HCT116 (cell line): ENCODE results near the gene SMTNL1. TPM values are rescaled to one million over a fixed set of nuclear protein-coding genes. Genes with fewer than 3 reads are reported as not detected.

Source experiments
- ATAC-seq: fragments of 200-7000 bp; cut with Tn5 transposase; 2 replicates; pipeline ENCODE4 v1.9.1; 2020; ENCODE audit warnings: mild to moderate bottlenecking, moderate library complexity
- BruUV-seq: library from RNA; stranded (reverse); fragments of 400-500 nt; replicated peaks from 2 replicates; lab custom pipeline; 2021; lab: Mats Ljungman, UMichigan
- CTCF ChIA-PET: fragments of 300-600 bp; sonication (Branson Sonifier 250); formaldehyde crosslinking; loops from one replicate; lab custom pipeline; 2021; ENCODE audit warnings: antibody characterized with exemption; lab: Charles Lee
- POLR2A ChIA-PET: fragments of 300-600, 350-600 bp; sonication (Branson Sonifier 250); formaldehyde crosslinking; loops from one replicate; lab custom pipeline; 2021; ENCODE audit warnings: antibody characterized with exemption; lab: Charles Lee
- RAD21 ChIA-PET, 2 experiments: fragments of 300-600 bp; sonication (Branson Sonifier 250); formaldehyde crosslinking; loops; one replicate each; lab custom pipeline; 2023; ENCODE audit warnings: low total read pairs in 2 of 2; ENCODE audit not compliant: uncharacterized antibody in 2 of 2, unreplicated experiment in 2 of 2, low non-redundant PET in 1 of 2; lab: Charles Lee
- DNase-seq: peaks from one replicate; pipeline ENCODE4 v3.0.0-alpha.2; 2010; ENCODE audit warnings: low read depth, low spot score
- H2AFZ ChIP-seq: fragments of 200-600 bp; shearing (Covaris generic), sonication (generic); 2 replicates; pipeline ENCODE4 v1.6.1; 2017; ENCODE audit warnings: low read depth, mixed run types, mixed read lengths, antibody characterized with exemption, low read length; ENCODE audit not compliant: poor library complexity, severe bottlenecking
- H3K27ac ChIP-seq: 2 replicates; pipeline ENCODE4 v1.5.1; 2012; ENCODE audit warnings: low read depth, low read length
- H3K27me3 ChIP-seq: fragments of 200-600 bp; sonication (generic); 2 replicates; pipeline ENCODE4 v1.6.1; 2016; ENCODE audit warnings: mixed run types, low read length, mixed read lengths; ENCODE audit not compliant: insufficient read depth
- H3K36me3 ChIP-seq, 2 experiments: fragments of 200-500 bp in 1 of 2; fragments of 200-600 bp in 1 of 2; sonication (Bioruptor generic) in 1 of 2; sonication (generic) in 1 of 2; 2 replicates each; pipeline versions ENCODE4 v1.5.1 to v1.6.1; 2014 to 2016; ENCODE audit warnings: low read length in 2 of 2, inconsistent platforms in 1 of 2, mixed read lengths in 1 of 2, mixed run types in 1 of 2; ENCODE audit not compliant: insufficient read depth in 2 of 2, control insufficient read depth in 1 of 2
- H3K4me1 ChIP-seq, 2 experiments: fragments of 200-600 bp in 1 of 2; sonication (generic) in 1 of 2; 2 replicates each; pipeline versions ENCODE4 v1.5.1 to v1.6.1; 2012 to 2017; ENCODE audit warnings: low read length in 2 of 2, inconsistent platforms in 1 of 2, mild to moderate bottlenecking in 1 of 2, mixed read lengths in 1 of 2, mixed run types in 1 of 2, moderate library complexity in 1 of 2; ENCODE audit not compliant: insufficient read depth in 2 of 2, control insufficient read depth in 1 of 2
- H3K4me2 ChIP-seq: fragments of 200-600 bp; sonication (generic); 2 replicates; pipeline ENCODE4 v1.6.1; 2017; ENCODE audit warnings: mixed run types, low read length, mixed read lengths
- H3K4me3 ChIP-seq, 2 experiments: fragments of 200-600 bp in 1 of 2; sonication (generic) in 1 of 2; replicated peaks in 1 of 2; 2 replicates each; pipeline ENCODE4 v1.5.1; 2011 to 2016; ENCODE audit warnings: low read length in 2 of 2, control low read depth in 1 of 2, low read depth in 1 of 2, mild to moderate bottlenecking in 1 of 2, mixed read lengths in 1 of 2, mixed run types in 1 of 2
- H3K79me2 ChIP-seq: fragments of 200-600 bp; sonication (generic); 2 replicates; pipeline ENCODE4 v1.6.1; 2017; ENCODE audit warnings: mild to moderate bottlenecking, mixed run types, low read length, moderate library complexity, mixed read lengths; ENCODE audit not compliant: insufficient read depth
- H3K9ac ChIP-seq: fragments of 200-600 bp; sonication (generic); 2 replicates; pipeline ENCODE4 v1.6.1; 2016; ENCODE audit warnings: low read length, mixed read lengths
- H3K9me2 ChIP-seq: fragments of 200-600 bp; sonication (generic), shearing (Covaris generic); 2 replicates; pipeline ENCODE4 v1.6.1; 2017; ENCODE audit warnings: mixed run types, mild to moderate bottlenecking, moderate library complexity; ENCODE audit not compliant: insufficient read depth
- H3K9me3 ChIP-seq, 2 experiments: fragments of 200-500 bp in 1 of 2; fragments of 200-600 bp in 1 of 2; sonication (Bioruptor generic) in 1 of 2; sonication (generic) in 1 of 2; 2 replicates each; pipeline ENCODE4 v1.6.1; 2014 to 2017; ENCODE audit warnings: low read length in 2 of 2, mixed read lengths in 2 of 2, inconsistent platforms in 1 of 2, low read depth in 1 of 2, mild to moderate bottlenecking in 1 of 2, mixed run types in 1 of 2, moderate library complexity in 1 of 2; ENCODE audit not compliant: control insufficient read depth in 1 of 2, insufficient read depth in 1 of 2
- H4K20me1 ChIP-seq: fragments of 200-600 bp; sonication (generic), shearing (Covaris generic); 2 replicates; pipeline ENCODE4 v1.6.1; 2017; ENCODE audit warnings: mixed run types, mild to moderate bottlenecking, moderate library complexity; ENCODE audit not compliant: insufficient read depth
- FOSL1 ChIP-seq: IDR thresholded peaks from 2 replicates; pipeline ENCODE4 v1.6.1; 2012; ENCODE audit warnings: low read depth
- JUND ChIP-seq: IDR thresholded peaks from 2 replicates; pipeline ENCODE4 v1.6.1; 2012
- POLR2AphosphoS5 ChIP-seq: IDR thresholded peaks from 2 replicates; pipeline ENCODE4 v1.6.1; 2011; ENCODE audit warnings: mild to moderate bottlenecking, low read depth, low read length, moderate library complexity
- RAD21 ChIP-seq: IDR thresholded peaks from 2 replicates; pipeline ENCODE4 v1.6.1; 2012; ENCODE audit warnings: low read depth, mild to moderate bottlenecking
- SIN3A ChIP-seq: IDR thresholded peaks from 2 replicates; pipeline ENCODE4 v1.6.1; 2012; ENCODE audit warnings: low read depth
- ZFX ChIP-seq: fragments of 450-650 bp; IDR thresholded peaks from 2 replicates; pipeline ENCODE4 v1.6.1; 2017
- ZNF274 ChIP-seq: fragments of 200-500 bp; sonication (Bioruptor generic); IDR thresholded peaks from 2 replicates; pipeline ENCODE4 v1.6.1; 2014; ENCODE audit warnings: mild to moderate bottlenecking, low read depth, low read length, inconsistent platforms
- intact Hi-C: fragments of 100-400 bp; cut with micrococcal nuclease; formaldehyde crosslinking; loops from 2 replicates; pipeline ENCODE4 v1.10.0; 2022
- total RNA-seq: library from RNA; stranded (reverse); gene quantifications from one replicate; pipeline ENCODE4 v1.2.1, GENCODE V29; 2021; ENCODE audit not compliant: unreplicated experiment
- TF ChIP-seq, protein P1 (sequence below), 3 experiments: fragments of 200-600 bp in 1 of 3; sonication (generic) in 1 of 3; IDR thresholded peaks in 2 of 3; conservative IDR thresholded peaks in 1 of 3; 2 replicates each; pipeline ENCODE4 v1.5.1; 2012 to 2017; ENCODE audit warnings: low read depth in 2 of 3, low read length in 2 of 3, antibody characterized with exemption in 1 of 3, borderline replicate concordance in 1 of 3, control low read depth in 1 of 3, mild to moderate bottlenecking in 1 of 3, mixed read lengths in 1 of 3, mixed run types in 1 of 3, moderate library complexity in 1 of 3; ENCODE audit not compliant: insufficient read depth in 1 of 3
- TF ChIP-seq, protein P2 (sequence below): IDR thresholded peaks from 2 replicates; pipeline ENCODE4 v1.6.1; 2012

SMTNL1 gene
- total RNA-seq, 1 experiment from 2014 or later = not detected

DNA sequence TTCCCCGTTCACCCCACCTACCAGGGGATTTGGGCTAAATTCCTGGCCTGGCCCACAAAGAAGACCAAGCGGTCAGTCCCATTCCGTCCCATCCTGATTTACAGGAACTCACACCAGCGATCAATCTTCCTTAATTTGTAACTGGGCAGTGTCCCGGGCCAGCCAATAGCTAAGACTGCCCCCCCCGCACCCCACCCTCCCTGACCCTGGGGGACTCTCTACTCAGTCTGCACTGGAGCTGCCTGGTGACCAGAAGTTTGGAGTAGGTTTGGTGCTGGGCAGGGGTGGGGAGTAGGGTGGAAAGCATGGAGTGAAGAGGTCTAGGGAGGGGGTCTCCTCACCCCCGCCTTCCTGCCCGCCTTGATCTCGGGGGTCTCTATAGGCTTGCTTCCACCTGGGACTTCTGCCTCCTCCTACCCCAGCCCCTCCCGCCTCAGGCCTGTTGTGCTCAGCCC, 60.1 kb downstream of the SMTNL1 start, which contains the start of gene SERPING1:
Gene SERPING1, plus strand, starts transcription at position 225 of the 455 bp plus-strand sequence. CDS start 586 bp downstream, outside the sequence.
- H3K9ac ChIP-seq = no peak within 1 kb of the TSS
- H3K27ac ChIP-seq = no peak within 1 kb of the TSS
- no peaks in the 10 kb centered on the region for H3K9me3 ChIP-seq
- CTCF ChIA-PET = no interaction called here
- RAD21 ChIA-PET = no interaction called here
- peak within 1 kb of the TSS; percentile 57 for H3K4me2 ChIP-seq
- TF ChIP-seq RAD21 = no peak
- TF ChIP-seq JUND = no peak
- TF ChIP-seq, protein P1, sequence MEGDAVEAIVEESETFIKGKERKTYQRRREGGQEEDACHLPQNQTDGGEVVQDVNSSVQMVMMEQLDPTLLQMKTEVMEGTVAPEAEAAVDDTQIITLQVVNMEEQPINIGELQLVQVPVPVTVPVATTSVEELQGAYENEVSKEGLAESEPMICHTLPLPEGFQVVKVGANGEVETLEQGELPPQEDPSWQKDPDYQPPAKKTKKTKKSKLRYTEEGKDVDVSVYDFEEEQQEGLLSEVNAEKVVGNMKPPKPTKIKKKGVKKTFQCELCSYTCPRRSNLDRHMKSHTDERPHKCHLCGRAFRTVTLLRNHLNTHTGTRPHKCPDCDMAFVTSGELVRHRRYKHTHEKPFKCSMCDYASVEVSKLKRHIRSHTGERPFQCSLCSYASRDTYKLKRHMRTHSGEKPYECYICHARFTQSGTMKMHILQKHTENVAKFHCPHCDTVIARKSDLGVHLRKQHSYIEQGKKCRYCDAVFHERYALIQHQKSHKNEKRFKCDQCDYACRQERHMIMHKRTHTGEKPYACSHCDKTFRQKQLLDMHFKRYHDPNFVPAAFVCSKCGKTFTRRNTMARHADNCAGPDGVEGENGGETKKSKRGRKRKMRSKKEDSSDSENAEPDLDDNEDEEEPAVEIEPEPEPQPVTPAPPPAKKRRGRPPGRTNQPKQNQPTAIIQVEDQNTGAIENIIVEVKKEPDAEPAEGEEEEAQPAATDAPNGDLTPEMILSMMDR (IDR thresholded peaks at IDR 0.05 in 2 of 3, conservative IDR thresholded peaks at IDR 0.05 in 1 of 3; ENCODE audit: borderline replicate concordance in 1 of 3, insufficient read depth in 1 of 3, low read depth in 2 of 3, low read length in 2 of 3) = no peak
- TF ChIP-seq FOSL1 = no peak
- TF ChIP-seq, protein P2, sequence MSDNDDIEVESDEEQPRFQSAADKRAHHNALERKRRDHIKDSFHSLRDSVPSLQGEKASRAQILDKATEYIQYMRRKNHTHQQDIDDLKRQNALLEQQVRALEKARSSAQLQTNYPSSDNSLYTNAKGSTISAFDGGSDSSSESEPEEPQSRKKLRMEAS = no peak
- no peak for TF ChIP-seq POLR2AphosphoS5
- TF ChIP-seq SIN3A = no peak
- no peak for TF ChIP-seq ZFX
- no peak for TF ChIP-seq ZNF274
- no peaks in the 10 kb centered on the region for H3K9me2 ChIP-seq
- intact Hi-C loops = no loop called here
- H3K4me1 ChIP-seq = peaks cover 0 to 6% of the 10 kb centered on the region in 2 experiments; a peak in 1 of 4 replicates
- H3K4me3 ChIP-seq = peak within 1 kb of the TSS; percentile 19 to 26
- no peaks in the 10 kb centered on the region for H3K79me2 ChIP-seq
- no peaks in the 10 kb centered on the region for H3K36me3 ChIP-seq
- POLR2A ChIA-PET = interaction anchor here (0.6 kb wide), 1 partner anchor 30 kb away, joined by 4 read pairs; no protein-coding TSS in a partner anchor
- no TSS peak for BruUV-seq
- no peak within 1 kb of the TSS for H2AFZ ChIP-seq
- ATAC-seq (peak; percentile 33; the same call in 1 of the 2 replicates), DNase-seq (no peak)
- H3K27me3 ChIP-seq = no peaks in the 10 kb centered on the region
- no peaks in the 10 kb centered on the region for H4K20me1 ChIP-seq
